NCI-H345 treated with DMSO at 0.1 percent for 48 hours (cell line): Measurements from ENCODE around the gene APBA2.

Experiments
- DNase-seq: peaks from one replicate; lab custom pipeline; 2025; ENCODE audit not compliant: unreplicated experiment; lab: John Stamatoyannopoulos, UW

Gene APBA2

DNA sequence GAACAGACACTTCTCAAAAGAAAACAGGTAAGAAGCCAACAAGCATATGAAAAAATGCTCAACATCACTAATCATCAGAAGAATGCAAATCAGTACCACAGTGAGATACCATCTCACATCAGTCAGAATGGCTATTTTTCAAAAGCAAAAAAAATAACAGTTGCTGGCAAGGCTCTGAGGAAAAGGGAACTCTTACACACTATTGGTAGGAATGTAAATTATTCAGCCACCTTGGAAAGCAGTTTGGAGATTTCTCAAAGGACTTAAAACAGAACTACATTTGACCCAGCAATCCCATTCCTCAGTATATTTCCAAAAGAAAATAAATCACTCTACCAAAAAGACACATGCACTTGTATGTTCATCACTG, 95.6 kb downstream of the APBA2 start:
- no peak for DNase-seq

DNA sequence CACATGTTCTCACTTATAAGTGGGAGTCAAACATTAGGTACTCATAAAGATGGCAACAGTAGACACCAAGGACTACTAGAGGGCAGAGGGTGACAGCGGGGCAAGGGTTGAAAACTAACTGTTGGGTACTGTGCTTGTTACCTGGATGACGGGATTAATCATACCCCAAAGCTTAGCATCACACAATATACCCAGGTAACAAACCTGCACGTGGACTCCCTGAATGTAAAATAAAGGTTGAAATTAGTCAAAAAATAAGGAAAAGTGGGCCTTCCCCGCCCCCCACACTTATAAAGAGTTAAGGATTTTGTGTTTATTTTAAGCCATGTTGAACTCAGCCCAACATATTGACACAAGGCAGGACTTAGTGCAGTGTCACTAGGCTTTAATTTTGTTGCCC, 96.1 kb downstream of the APBA2 start:
- no peak for DNase-seq

DNA sequence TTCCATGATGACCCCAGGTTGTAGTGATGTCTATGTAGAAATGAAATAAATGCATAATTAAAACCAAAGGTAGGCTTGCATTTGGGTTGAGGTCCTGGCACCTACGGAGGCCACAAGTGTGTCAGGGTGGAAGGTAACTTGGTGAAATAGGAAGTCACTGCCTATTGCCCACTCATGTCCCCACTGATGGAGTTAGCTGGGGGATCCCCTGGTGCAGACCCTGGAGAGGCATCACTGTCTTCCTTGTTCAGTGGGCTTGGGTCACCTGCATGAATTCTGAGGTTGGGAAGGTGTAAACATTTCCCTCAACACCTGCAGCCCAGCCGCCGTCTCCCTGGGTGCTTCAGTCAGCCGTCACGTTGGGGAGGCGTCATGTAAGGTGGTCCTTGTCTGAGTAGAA, 97.1 kb downstream of the APBA2 start:
- DNase-seq: no peak

DNA sequence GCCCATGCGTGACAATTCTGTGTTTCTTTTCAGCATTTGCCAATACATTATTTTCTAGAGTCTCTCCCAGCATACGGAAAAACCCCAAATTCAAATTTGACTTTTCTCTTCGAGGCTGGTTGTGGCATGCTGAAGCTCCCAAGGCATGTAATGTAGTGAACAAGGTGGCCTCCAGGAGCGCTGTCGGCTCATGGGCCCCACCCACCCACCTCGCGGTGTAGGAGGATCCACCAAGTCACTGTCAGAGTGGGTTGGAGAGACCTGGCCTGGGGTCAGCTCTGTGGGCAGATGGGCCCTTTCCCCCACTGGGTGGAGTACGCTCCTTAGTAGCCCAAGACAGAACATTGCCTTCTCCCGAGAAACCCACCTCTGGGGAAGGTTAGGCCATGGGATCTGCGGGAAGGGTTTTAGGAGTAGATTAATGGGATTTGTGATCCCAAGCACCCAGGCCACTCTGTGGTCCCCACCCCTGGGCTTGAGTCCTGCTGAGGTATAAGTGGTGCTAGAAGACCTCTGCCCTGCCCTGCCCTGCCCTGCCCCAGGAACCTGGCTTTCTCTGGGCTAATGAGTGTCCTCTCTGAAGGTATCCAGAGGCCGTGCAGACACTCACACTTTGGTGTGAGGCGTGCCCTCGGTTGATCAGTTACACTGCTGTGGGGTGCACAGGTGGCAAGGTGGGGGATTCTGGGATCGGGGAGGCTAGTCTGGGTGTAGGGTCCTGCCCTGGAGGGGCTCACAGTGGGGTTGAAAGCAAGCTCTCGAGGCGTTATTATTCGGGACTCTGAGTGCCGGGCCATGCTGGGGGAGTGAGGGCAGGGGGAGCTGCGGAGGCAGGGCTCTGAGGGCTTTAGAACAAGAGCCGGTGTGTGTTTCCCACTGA, 97.9 kb downstream of the APBA2 start:
- no peak for DNase-seq

DNA sequence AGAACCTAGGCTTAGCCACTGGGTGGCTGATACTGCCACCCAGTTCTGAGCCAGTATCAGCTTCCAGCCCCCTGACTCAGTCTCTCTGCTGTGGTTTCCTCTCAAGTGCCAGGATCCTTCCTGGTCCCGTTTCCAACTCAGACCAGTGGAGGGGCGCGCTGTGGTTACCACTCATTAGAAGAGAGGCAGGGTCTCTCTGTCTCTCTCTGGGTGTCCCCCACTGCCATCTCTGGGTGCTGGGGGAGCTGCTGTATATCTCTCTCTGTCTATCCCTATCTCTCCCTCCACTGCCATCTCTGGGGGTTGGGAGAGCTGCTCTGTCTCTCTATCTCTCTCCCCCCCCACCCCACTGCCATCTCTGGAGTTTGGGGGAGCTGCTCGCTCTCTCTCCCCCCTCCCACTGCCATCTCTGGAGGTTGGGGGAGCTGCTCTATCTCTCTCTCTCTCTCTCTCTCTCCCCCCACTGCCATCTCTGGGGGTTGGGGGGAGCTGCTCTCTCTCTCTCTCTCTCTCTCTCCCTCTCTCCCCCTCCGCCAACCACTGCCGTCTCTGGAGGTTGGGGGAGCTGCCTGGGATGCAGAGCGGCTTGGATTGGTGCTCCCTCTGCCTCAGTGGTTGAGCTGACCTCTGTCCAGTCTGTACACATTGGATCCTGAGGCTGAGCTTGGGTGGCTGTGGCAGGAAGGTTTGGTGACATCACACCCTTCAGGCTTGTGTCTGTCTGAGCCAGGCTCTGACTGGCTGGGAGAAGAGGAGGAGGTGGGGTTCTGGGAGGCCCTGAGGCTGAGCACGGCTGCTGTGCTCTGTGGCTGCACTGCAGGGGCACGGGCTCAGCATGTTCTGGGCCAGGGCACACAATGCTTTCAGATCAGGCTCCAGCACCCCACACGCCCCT, 98.9 kb downstream of the APBA2 start:
- DNase-seq: no peak

DNA sequence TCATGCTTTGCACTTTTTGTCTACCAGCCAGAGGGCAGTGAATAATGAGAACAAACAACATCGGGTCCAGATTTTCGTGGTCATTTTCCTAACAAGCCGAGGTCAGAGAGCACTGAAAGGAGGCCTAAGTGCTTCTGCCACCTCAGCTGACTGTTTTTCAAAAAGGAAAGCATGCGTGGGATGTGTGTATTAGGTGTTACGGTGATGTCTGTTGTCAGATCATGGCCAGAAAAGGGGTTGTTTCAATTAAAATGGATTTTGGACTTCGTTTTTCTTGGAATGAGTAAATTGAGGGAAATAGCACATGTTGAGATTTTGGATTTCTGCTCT, 99.5 kb downstream of the APBA2 start:
- DNase-seq: no peak

DNA sequence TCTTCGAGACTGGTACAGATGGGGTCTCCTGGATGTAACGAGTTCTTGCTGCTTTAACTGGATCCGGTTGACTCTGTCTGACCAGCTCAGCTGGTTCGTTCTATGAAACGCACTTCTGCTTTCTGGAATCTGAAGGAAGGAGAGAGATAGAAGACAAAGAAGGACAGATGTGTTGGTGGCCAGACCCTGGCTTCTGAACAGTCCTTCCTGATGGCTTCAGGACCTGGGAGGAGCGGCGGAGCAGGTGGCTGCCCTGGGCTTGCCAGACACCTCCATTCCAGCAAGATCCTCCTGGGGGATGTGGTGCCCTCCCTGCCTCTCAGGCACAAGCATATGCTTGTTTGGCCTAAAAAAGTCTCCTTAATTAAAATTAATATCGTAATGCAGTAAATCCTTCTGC, 99.9 kb downstream of the APBA2 start:
- DNase-seq: no peak

DNA sequence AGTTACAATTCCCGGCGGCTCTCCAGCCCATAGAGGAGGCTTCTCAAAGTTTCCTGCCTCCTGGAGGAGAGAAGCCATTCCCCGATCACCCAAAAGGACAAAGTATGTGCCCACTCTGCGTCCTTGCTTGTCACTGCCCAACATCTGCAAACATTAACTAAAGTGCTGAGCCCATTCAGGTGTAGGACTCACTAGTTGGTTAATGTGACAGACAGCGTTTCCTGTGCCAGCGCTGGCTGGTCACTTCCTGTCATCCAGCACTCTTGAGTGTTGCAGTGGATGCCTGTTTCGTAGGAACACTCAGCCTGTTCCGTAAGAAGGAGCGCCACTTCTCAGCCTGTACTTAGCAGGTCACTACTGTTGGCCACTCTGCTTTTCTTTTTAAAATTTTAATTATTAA, 100.3 kb downstream of the APBA2 start:
- DNase-seq: no peak

DNA sequence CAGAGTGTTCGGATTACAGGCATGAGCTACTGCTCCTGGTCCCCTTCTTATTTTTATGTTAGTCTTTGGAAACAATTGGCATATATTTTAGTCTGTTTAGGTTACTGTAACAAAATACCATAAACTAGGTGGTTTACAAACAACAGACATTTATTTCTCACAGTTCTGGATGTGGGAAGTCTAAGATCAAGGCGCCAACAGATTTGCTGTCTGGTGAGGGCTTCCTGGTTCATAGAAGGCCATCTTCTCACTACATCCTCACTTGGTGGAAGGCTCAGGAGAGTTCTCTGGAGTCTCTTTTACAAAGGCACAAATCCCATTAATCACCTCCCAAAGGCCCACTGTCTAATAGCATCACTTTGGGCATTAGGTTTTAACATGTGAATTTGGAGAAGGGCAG, 101.0 kb downstream of the APBA2 start:
- no peak for DNase-seq

DNA sequence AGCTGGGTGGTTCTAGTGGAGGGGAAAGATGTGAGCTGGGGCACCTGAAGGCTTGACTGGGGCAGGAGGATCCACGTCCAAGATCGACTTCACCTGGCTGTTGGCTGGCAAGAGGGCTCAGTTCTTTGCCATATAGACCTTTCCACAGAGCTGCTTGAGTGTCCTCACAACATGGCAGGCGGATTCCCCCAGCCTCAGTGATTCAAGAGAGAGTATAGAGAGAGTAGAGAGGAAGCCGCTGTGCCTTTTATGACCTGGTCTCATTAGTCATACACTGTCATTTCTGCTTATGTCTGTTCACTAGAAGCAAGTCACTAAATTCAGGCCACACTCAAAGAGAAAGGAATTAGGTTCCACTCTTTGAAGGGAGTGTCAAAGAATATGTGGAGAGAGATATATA, 101.6 kb downstream of the APBA2 start:
- no peak for DNase-seq

DNA sequence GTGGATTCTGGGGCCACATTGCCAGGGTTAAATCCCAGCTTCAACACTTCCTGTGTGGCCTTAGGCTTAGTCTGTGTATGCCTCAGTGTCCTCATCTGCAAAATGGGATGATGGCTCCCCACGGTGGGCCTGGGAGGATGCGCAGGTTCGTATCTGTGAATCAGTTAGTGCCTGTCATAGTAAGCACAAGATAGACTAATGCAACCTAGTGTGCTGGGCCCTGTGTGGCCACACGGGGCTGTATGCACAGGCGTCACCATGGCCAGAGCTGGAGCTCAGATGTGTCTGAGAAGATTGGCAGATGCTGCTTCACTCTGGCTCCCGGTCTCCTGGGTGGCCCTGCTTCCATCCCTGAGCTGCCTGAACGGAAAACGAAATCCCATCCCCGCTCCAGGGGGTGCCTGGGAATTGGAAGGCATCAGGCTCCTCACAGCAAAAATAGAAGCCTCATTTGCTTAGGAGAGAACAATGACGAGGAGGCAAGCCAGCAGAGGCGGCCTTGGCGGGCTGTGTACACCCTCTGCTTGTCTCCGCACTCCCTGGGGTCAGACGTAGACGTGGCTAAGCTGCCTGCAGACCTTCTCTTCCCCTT, 103.6 kb downstream of the APBA2 start:
- no peak for DNase-seq

DNA sequence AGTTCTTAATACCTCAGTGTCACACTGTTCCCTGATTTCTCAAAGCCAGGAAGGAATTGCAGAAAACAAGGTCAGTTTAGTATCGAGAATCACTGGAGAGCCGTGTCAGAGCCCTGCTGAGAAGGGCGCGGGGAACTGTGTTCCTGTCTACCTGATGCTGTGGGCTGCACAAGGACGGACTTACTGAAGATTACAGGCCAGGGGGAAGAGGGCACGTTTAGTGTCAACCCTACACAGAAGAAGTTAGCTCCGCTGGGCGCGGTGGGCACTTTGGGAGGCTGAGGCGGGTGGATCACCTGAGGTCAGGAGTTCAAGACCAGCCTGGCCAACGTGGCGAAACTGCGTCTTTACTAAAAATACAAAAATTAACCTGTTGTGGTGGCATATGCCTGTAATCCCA, 104.1 kb downstream of the APBA2 start:
- DNase-seq: no peak

DNA sequence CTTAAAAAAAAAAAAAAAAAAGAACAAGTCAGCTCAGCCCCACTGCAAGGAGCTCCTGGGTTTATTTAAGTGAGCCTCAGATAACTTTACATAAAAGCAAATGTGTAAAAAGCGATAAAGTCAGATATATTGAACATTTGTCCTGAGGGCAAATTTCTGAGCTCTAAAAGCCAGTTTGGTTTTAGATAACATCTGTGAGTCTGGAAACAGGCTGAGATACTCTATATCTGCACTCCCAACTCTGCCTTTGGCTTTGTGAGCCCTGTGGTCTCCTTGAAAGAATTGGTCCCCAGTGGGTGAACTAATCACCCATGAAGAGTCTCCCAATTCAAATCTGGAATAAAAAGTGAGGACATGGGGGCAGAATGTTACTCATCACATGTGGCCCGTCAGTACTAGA, 104.6 kb downstream of the APBA2 start:
- no peak for DNase-seq

DNA sequence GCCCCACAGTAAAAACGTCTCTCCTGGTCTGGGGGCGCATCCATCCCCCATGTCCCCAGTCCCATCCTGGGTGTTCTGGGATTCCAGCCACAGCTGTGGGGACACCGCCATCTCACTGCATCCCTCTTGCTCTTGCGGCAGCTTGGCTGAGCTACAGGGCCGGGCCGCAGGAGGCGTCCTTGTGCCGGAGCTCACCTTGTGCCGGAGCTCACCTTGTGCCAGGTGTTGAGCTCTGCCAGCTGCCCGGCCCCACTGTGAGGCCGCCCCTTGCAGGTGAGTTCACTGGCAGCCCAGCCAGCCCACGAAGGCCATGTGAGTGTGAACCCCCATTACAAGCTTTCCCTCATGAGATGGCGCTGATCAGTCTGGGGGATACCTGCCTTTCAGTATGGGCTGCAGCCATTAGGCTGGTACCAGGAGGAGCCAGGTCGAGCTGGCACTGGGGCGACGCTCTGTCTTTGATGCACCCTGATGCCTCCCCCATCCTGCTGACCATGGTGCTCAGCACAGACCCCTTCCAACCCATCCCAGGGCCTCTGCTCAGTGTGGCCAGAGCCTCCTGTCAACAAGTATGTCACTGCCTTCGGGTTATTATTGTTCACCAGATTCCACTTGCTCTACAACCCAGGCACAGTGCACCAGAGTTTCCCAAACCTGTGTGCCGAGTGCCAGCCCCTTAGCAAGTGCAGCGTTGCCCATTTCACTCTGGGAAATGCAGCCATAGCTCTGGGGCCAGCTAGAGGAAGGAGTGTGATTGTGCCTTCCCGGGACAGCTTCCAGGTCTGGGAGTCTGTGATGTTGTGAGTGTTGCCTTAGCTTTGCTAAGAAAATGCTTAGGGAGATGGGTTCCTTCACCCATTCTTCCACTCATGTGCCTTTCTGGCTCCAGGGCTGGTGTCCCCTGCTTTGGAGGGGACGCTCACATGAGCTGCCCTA, 105.7 kb downstream of the APBA2 start:
- no peak for DNase-seq

DNA sequence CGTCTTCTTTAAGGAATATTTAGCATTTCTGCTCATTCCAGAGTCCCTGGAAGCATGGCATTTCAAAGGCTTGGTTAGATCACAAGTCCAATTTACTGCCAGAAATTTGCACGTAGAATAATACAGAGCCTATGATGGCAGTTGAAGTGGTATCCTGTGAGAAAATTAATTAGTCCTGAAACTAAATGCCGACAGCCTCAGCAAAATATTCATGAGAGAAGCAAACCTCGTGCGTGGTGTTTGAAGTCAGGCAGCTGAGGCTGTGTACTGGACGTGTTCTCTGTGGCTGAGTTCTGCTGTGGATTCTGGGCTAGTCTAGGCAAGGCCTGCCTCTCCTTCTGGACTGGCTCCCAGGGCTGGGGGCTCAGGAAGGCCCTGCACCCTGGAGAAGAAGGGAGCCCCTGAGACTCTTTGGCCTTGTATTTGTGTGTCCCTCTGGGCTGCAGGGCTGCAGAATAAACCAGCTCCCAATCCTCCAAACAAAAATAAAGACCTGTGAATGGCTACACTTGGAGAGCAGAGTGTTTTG, 106.6 kb downstream of the APBA2 start:
- no peak for DNase-seq

DNA sequence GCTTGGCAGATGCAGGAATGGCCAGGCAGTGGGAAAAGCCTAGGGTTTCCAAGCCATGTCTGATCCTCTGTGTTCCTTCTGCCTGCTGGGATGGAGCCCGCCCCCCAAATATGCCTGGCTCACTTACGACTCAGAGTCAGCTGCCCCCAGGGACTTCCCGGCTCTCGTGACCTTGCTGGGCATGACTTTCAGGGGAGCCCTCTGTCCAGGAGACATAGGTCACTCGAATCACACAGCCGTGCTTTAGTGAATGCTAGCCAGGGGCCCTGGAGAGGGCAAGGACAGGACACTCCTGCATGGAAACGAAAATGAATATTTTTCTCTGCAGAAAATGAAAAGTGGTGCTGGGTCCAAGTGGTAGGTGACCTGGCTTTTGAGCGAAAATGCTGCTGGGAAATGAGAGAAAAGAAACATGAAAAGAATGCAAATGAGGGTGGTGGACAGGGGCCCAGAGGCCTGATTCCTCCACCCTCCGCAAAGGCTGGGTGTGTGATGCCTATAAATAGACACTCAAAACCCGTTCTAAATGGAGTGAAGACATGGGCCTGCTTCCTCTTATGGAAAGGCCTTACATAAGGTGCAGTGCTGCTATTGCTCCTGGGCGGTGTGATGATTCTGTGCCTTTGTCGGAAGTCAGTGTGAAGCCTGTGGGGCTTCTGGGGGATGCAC, 107.4 kb downstream of the APBA2 start:
- DNase-seq: no peak

DNA sequence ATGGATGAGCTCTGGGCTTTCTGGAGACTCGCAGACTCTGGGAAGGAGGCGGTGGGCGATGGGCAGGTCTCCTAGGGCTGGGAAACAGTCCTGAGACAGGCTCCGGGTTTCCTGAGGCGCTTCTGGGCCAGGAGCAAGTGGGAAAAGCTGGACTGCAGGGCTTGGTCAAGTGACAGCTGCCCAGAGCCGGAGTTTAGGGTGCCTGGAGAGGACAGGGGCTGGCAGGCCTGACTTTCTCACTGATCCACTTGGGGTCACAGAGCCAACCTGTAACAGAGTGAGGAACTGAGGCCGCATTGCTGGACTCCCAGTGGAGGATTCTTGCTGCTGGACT, 107.9 kb downstream of the APBA2 start:
- DNase-seq: no peak

DNA sequence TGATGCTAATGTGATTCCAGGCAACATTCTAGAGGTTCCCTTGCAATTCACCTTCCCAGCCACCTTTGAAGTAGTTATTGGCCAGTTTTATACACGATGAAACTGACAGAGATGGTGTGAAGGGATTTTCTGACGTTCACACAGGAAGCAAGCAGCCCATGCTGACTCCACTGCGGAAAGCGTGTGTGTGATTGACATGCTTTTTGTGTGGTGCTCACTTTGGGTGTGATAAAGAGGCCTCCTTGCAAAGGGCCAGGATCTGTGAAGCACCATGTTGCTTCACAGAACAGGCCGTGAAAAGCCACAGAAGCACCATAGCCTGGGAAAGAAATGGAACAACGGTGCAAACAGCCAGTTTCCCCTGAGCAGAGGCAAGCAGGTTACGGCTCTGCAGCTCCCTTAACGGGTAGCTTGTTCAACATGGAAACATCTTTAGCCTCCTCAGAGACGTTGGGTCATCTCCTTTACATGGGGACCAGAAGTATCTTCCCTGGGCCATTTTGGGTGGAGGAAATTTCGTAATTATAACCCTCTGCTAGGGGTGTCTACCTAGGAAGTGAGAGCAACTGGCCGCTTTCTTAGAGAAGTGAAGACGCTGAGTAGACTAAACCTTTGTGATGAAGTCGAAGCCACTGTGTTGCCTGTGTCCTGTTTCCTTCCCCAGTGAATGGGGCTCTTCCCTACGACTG, 108.5 kb downstream of the APBA2 start:
- no peak for DNase-seq

DNA sequence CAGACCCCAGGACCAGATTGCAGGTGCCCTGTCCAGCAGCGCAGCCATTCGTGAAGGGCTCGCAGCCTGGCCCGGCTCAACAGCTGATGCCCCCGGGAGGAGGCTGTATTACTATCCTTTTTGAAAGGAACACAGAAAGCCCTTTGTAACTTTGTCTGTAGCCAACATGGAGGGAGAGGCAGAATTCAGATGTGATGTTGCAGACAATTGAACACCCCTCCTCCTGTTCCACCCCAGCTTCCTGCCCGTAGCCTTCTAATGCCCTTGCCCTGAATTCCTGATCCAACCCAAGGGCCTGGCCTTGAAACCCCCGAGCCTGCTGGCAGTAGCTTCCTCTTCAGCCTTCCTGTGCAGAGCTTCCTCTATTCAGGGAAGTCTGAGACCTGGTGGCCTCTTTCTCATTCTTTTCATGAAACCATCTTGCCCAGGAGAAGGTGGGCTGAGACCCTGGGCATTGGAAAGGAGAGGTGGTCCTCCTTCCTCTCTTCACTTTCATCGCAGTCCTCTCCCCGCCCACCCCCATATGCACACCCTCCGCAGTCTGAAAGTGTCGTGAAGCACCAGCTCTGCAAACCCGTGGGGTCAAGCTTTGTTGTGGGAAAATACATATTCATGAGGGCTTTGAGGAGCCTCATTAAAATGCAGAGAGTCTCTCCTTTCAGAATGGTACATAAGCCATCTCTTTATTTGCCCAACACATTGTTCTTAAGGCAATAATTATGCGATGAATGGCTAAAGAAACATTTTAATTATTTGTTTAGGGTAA, 109.2 kb downstream of the APBA2 start:
- DNase-seq: no peak
